DND-41 (cell line): ENCODE measurements around the gene IFT27.

ENCODE experiments used
- ATAC-seq: fragments of 200-7000 bp; cut with Tn5 transposase; 3 replicates; pipeline ENCODE4 v1.9.1; 2021; ENCODE audit warnings: low read depth; ENCODE audit not compliant: insufficient read depth
- DNase-seq: peaks from one replicate; pipeline ENCODE4 v3.0.0-alpha.2; 2020
- H2AFZ ChIP-seq: 2 replicates; pipeline ENCODE4 v1.6.0; 2012; ENCODE audit warnings: low read depth, low read length
- H3K27ac ChIP-seq: 2 replicates; pipeline ENCODE4 v1.5.1; 2012; ENCODE audit warnings: low read length, inconsistent platforms
- H3K27me3 ChIP-seq: fragments of 200-600 bp; sonication (generic); 2 replicates; pipeline ENCODE4 v1.6.0; 2012; ENCODE audit warnings: low read length, mild to moderate bottlenecking, inconsistent platforms; ENCODE audit not compliant: insufficient read depth, poor library complexity
- H3K36me3 ChIP-seq: 2 replicates; pipeline ENCODE4 v1.5.1; 2012; ENCODE audit warnings: low read length, inconsistent platforms; ENCODE audit not compliant: insufficient read depth
- H3K4me1 ChIP-seq: 2 replicates; pipeline ENCODE4 v1.5.1; 2012; ENCODE audit warnings: mild to moderate bottlenecking, low read length; ENCODE audit not compliant: insufficient read depth
- H3K4me2 ChIP-seq: 2 replicates; pipeline ENCODE4 v1.6.0; 2012; ENCODE audit warnings: mild to moderate bottlenecking, moderate library complexity, low read length, inconsistent platforms; ENCODE audit not compliant: insufficient read depth
- H3K4me3 ChIP-seq, 2 experiments: fragments of 200-600 bp in 1 of 2; shearing (Covaris generic) in 1 of 2; 2 replicates each; pipeline ENCODE4 v1.5.1; 2012 to 2016; ENCODE audit warnings: inconsistent platforms in 2 of 2, low read length in 2 of 2, mild to moderate bottlenecking in 2 of 2, low read depth in 1 of 2, moderate library complexity in 1 of 2
- H3K79me2 ChIP-seq: 2 replicates; pipeline ENCODE4 v1.6.0; 2012; ENCODE audit warnings: low read length, inconsistent platforms; ENCODE audit not compliant: insufficient read depth
- H3K9ac ChIP-seq: 2 replicates; pipeline ENCODE4 v1.6.0; 2012; ENCODE audit warnings: low read depth, mild to moderate bottlenecking, inconsistent platforms, low read length, moderate library complexity
- H3K9me3 ChIP-seq: 2 replicates; pipeline ENCODE4 v1.5.1; 2012; ENCODE audit warnings: low read length, moderate library complexity, mild to moderate bottlenecking, inconsistent platforms; ENCODE audit not compliant: insufficient read depth, severe bottlenecking
- H4K20me1 ChIP-seq: 2 replicates; pipeline ENCODE4 v1.6.0; 2012; ENCODE audit warnings: low read length; ENCODE audit not compliant: insufficient read depth
- EZH2 ChIP-seq: IDR thresholded peaks from 3 replicates; pipeline ENCODE4 v1.6.1; 2012; ENCODE audit warnings: borderline replicate concordance, low read depth, mild to moderate bottlenecking, moderate library complexity, low read length, inconsistent platforms; ENCODE audit not compliant: severe bottlenecking
- TF ChIP-seq, protein P1 (sequence below): IDR thresholded peaks from 2 replicates; pipeline ENCODE4 v1.5.1; 2012; ENCODE audit warnings: borderline replicate concordance, low read length, moderate library complexity, mild to moderate bottlenecking; ENCODE audit not compliant: poor library complexity, severe bottlenecking; ENCODE audit errors: extremely low read depth

Gene IFT27

DNA sequence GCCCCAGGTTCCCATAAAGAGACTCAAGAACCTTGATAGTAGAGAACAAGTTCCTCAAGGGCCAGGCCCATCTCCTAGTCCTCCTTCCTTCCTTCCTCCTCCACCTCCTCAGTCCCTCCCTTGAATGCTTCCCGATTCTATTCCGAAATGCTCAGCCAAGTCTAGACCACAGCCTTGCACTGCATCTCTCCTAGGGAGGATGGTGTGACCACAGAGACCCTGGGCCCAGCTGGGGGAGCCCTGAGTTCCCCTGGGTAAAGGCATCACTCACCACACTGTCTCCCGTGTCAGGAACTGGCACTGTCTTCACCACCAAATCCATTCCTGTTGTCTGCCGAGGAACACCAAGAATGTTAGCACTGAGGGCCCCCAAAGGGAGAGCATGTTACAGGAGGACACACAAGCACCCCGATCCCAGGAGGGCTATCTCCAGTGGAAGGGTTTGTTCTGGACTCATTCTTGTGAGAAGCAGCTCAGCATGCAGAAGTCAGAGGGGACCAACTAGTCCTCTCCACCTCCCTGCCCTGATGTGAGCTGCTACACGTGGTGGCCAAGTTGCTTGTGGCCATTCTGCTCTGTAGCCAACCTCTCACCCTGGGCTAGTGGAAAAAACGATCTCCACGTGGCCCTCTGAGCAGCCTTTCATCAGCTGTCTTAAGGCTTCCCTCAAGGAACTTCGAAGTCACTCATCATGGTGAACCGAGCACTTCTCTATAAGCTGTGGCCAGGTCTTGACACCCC is 8.7 kb downstream of the IFT27 start:
- Histone ChIP-seq H3K4me2 (no peak overlapping the region), H3K79me2 (no peaks in the 10 kb centered on the region), H3K4me3 (no peak overlapping the region), H3K9me3 (no peaks in the 10 kb centered on the region), H2AFZ (no peak overlapping the region), H3K27me3 (no peaks in the 10 kb centered on the region), H4K20me1 (no peaks in the 10 kb centered on the region), H3K9ac (no peak overlapping the region), H3K27ac (no peak overlapping the region), H3K4me1 (no peaks in the 10 kb centered on the region), H3K36me3 (peaks cover 33% of the 10 kb centered on the region)
- TF ChIP-seq EZH2 = no peak
- TF ChIP-seq, protein P1, sequence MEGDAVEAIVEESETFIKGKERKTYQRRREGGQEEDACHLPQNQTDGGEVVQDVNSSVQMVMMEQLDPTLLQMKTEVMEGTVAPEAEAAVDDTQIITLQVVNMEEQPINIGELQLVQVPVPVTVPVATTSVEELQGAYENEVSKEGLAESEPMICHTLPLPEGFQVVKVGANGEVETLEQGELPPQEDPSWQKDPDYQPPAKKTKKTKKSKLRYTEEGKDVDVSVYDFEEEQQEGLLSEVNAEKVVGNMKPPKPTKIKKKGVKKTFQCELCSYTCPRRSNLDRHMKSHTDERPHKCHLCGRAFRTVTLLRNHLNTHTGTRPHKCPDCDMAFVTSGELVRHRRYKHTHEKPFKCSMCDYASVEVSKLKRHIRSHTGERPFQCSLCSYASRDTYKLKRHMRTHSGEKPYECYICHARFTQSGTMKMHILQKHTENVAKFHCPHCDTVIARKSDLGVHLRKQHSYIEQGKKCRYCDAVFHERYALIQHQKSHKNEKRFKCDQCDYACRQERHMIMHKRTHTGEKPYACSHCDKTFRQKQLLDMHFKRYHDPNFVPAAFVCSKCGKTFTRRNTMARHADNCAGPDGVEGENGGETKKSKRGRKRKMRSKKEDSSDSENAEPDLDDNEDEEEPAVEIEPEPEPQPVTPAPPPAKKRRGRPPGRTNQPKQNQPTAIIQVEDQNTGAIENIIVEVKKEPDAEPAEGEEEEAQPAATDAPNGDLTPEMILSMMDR = no peak
- ATAC-seq (no peak), DNase-seq (no peak)

- no peaks in the 10 kb centered on the region for H3K9me3 ChIP-seq
- H3K9ac ChIP-seq = no peak overlapping the region
- H2AFZ ChIP-seq = no peak overlapping the region
- TF ChIP-seq EZH2 = no peak
- TF ChIP-seq, protein P1 = no peak
- H3K4me3 ChIP-seq = no peak overlapping the region
- H3K27ac ChIP-seq = no peak overlapping the region
- H3K4me1 ChIP-seq = no peaks in the 10 kb centered on the region
- no peaks in the 10 kb centered on the region for H3K27me3 ChIP-seq
- H3K36me3 ChIP-seq = peaks cover 34% of the 10 kb centered on the region
- H3K79me2 ChIP-seq = no peaks in the 10 kb centered on the region
- ATAC-seq = no peak
- H3K4me2 ChIP-seq = no peak overlapping the region
- no peak for DNase-seq
- H4K20me1 ChIP-seq = no peaks in the 10 kb centered on the region
Observed at GRCh38 chr22:36765943-36766450, 9.9 kb downstream of the IFT27 start.

- Histone ChIP-seq H3K9ac (no peak overlapping the region), H3K27ac (no peak overlapping the region), H3K9me3 (no peaks in the 10 kb centered on the region), H3K36me3 (peaks cover 34% of the 10 kb centered on the region), H3K4me3 (no peak overlapping the region), H3K4me1 (no peaks in the 10 kb centered on the region), H4K20me1 (no peaks in the 10 kb centered on the region), H3K27me3 (no peaks in the 10 kb centered on the region), H3K79me2 (no peaks in the 10 kb centered on the region), H2AFZ (no peak overlapping the region), H3K4me2 (no peak overlapping the region)
- TF ChIP-seq, protein P1 = no peak
- no peak for TF ChIP-seq EZH2
- ATAC-seq (no peak), DNase-seq (no peak)
Observed at GRCh38 chr22:36765131-36765942, 10.6 kb downstream of the IFT27 start.
